HG02759 (cell line): ENCODE results near the gene EHF.
"Not testable (repeated sequence)": the region's sequence is repeated elsewhere in the genome, so short reads cannot be mapped to it uniquely, and the experiment has no call there.

Experiments
- ATAC-seq: cut with Tn5 transposase; IDR thresholded peaks from one replicate; pipeline ENCODE4 v1.9.1; 2021; ENCODE audit warnings: mild to moderate bottlenecking, moderate library complexity; ENCODE audit not compliant: unreplicated experiment

EHF gene

DNA sequence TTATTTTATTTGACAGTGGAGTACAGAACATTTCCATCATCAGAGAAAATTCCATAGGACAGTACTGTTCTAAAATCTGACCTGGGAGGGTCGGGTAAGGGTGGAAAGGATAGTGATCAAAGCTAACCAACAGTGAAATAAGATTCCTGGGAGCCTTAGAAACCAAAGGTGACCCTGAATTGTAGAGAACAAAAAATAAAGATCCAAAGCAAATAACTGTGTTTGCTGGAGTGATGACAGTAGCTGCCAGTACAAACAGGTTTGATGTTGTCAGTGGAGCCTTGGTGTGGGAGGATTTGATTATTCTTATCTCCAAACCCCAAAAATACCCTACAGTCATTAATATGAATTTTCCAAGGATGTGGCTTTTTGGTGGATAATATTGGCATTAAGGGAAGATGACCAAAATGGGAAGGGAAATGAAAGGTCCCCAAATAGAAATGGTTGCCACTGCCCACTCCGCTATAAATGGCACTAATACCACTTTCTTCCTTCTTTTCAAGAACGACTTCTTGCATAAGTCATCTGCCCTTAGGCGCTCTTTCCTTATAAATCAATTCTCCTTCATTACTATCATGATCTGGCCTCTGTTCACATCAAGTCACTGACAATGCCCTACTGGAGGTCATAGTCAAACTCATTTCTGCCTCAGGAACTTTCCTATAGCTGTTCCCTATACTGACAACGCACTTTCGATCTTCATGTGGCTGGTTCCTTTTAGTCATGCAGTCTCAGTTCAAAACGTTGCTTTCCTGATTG lies 44.4 kb downstream of the EHF start:
- no peak for ATAC-seq

GRCh38 chr11:34667810-34668582 lies 47.1 kb downstream of the EHF start:
- no peak for ATAC-seq

GRCh38 chr11:34668583-34669053 lies 47.7 kb downstream of the EHF start:
- ATAC-seq: no peak

DNA sequence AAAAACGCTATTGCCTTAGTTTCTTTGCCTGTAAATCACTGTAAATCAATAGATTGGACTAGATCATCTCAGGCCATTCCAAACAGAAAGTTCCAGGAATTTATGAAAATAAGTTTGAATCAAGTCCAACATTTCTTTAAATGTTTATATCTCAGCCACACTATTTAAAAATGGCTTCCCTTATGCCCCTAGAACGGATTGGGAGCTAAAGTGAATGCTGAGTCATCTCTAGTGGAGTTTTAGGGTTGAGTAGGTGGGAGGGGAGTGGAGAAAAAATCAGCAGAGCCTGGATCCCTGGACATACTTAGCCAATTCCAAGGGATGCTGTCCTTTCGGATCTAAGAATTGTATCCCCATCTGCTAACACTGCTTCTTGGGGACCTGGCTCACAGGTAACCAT lies 48.6 kb downstream of the EHF start:
- no peak for ATAC-seq

- ATAC-seq: no peak
Observed at GRCh38 chr11:34671117-34671516, 50.2 kb downstream of the EHF start.

DNA sequence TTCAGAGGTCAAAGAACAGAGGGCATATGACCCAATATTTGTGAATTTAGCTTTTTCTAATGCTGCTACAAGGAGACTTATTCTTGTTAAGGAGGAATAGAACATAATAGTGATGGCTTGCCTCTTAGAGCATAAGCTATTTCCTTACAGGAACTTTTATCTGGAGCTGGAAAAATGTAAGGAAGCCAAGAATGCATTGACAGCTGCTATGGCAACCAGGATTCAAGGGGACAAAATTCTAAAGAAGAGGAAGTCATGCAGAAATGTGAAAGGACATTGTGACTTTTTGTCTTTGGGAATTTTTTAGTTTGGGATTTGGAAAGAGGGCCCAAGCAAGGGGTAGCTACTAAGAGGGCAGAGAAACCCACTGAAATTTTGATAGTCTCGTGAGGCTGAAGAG lies 51.1 kb downstream of the EHF start:
- ATAC-seq: no peak

GRCh38 chr11:34674038-34674437 lies 53.1 kb downstream of the EHF start:
- no peak for ATAC-seq

GRCh38 chr11:34676227-34676626 lies 55.3 kb downstream of the EHF start:
- ATAC-seq: no peak

DNA sequence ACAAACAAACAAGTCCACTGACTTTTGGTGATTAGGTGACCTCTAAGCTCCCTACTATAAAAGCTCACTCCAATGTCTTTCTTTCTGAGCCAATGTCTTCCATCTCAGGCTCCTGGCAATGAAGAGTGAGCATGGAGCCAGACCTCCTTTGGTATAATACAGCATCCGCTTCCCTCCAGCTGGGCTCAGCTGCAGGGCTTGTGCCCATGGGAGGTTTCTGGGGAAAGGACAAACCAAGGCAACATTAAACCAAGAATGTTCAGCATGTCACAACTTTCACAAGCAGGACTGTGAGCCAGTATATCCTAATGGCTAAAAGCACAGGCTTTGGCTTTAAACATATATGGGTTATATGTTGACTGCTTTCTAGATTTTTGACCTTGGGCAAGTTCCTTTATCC lies 58.8 kb downstream of the EHF start:
- no peak for ATAC-seq

DNA sequence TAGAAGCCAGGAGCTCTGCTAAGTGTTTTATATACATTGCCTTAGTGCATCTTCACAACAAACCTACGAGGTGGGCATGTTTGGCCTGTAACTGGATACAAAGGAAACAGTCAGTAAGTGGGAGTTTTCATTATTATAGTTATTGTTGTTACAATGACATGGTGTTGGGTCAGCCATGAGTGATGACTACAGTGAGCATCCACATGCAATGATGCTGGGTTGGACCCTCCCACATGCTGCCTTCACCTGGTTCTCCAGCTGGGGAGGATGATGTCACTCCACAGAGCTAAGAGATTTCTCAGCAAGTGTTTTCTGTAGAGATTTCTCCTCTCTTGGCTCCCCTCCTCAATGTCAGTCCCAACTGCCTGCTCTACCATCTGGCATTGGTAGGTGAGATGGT lies 59.3 kb downstream of the EHF start:
- ATAC-seq: no peak

- no peak for ATAC-seq
Observed at GRCh38 chr11:34680918-34681586, 60.2 kb downstream of the EHF start.

GRCh38 chr11:34682825-34683224 lies 61.9 kb downstream of the EHF start:
- ATAC-seq: no peak

- no peak for ATAC-seq
Observed at GRCh38 chr11:34683396-34683795, 62.5 kb downstream of the EHF start.

- ATAC-seq: no peak
Observed at GRCh38 chr11:34685864-34686263, 65.0 kb downstream of the EHF start.

DNA sequence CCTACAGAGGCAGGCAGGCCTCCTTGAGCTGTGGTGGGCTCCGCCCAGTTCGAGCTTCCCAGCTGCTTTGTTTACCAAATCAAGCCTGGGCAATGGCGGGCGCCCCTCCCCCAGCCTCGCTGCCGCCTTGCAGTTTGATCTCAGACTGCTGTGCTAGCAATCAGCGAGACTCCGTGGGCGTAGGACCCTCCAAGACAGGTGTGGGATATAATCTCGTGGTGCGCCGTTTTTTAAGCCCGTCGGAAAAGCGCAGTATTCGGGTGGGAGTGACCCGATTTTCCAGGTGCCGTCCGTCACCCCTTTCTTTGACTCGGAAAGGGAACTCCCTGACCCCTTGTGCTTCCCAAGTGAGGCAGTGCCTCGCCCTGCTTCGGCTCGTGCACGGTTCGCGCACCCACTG lies 71.4 kb downstream of the EHF start:
- ATAC-seq: not testable (repeated sequence)

DNA sequence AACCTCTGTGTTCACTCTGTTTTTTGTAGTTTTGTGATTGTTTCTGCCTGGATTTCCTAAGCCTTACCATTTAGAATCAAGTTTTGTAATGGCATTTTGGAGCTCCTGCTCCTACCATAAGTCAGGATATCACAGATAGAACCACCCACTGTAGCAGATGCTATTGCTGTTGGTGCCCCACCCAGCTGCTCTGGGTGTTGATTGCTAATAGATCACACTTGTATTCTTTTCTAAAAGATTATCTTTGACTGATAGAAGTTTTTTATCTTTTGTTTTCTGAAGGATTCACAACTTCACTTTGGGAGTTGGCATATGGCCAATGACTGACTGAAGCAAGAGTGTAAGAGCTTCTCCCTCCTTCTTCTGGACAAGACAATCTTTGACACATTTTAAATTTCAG lies 76.0 kb downstream of the EHF start:
- no peak for ATAC-seq

GRCh38 chr11:34706709-34707461 lies 86.0 kb downstream of the EHF start:
- ATAC-seq: no peak

DNA sequence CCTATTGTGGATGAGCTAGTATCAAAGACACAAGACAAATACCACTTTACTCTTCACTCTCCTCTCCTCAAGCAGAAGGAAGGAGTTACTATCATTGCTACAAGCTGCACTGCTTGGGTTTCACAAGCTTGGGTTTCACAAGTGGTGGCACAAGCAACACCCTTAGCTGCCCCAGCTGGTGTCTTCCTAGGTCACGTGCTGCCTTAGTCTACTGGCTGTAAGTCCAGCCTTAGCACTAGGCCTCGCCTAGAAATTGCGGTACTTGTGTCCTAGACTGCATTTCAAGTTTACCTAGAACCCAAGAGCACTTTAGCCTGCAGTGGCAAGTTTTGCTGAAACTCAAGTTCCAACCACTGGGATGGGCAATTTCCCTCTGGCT lies 86.6 kb downstream of the EHF start:
- no peak for ATAC-seq
